Medulla oblongata (tissue), 1 donor: ENCODE data around the gene SRRD.

ENCODE experiments used
- DNase-seq: peaks from one replicate; pipeline ENCODE4 v3.0.0-alpha.2; 2015; ENCODE audit errors: extremely low spot score

SRRD gene

GRCh38 chr22:26483043-26483438 lies 636 bp upstream of the SRRD start:
- DNase-seq, result no peak

GRCh38 chr22:26484360-26484706 lies 656 bp downstream of the SRRD start:
- no peak for DNase-seq

GRCh38 chr22:26485013-26485412 lies 1.3 kb downstream of the SRRD start:
- DNase-seq, result no peak

- no peak for DNase-seq
Observed at GRCh38 chr22:26485806-26486390, 2.2 kb downstream of the SRRD start.

GRCh38 chr22:26486394-26486793 lies 2.7 kb downstream of the SRRD start:
- DNase-seq, result no peak

GRCh38 chr22:26487996-26488395 lies 4.3 kb downstream of the SRRD start:
- DNase-seq, result no peak

- DNase-seq, result no peak
Observed at GRCh38 chr22:26489447-26490036, 5.9 kb downstream of the SRRD start.

GRCh38 chr22:26492220-26492619 lies 8.5 kb downstream of the SRRD start:
- no peak for DNase-seq

GRCh38 chr22:26494506-26494905 lies 10.8 kb downstream of the SRRD start:
- no peak for DNase-seq

- no peak for DNase-seq
Observed at GRCh38 chr22:26496456-26496855, 12.8 kb downstream of the SRRD start.

- DNase-seq, result no peak
Observed at GRCh38 chr22:26499188-26499703, 15.6 kb downstream of the SRRD start.

- DNase-seq, result no peak
Observed at GRCh38 chr22:26501996-26502395, 18.3 kb downstream of the SRRD start.

GRCh38 chr22:26502688-26503561 lies 19.2 kb downstream of the SRRD start:
- DNase-seq, result peak; percentile 63

- no peak for DNase-seq
Observed at GRCh38 chr22:26503758-26504157, 20.1 kb downstream of the SRRD start.

GRCh38 chr22:26508148-26508547 lies 24.5 kb downstream of the SRRD start:
- DNase-seq, result no peak

GRCh38 chr22:26512149-26512793 lies 28.6 kb downstream of the SRRD start, which contains the start of gene TFIP11:
Gene TFIP11 (minus strand): TSS chr22:26512473. CDS start chr22:26510272, 2,201 bp downstream.
- DNase-seq, result peak; percentile 94

- DNase-seq, result no peak
Observed at GRCh38 chr22:26513838-26514237, 30.2 kb downstream of the SRRD start.

- no peak for DNase-seq
Observed at GRCh38 chr22:26514419-26515161, 30.9 kb downstream of the SRRD start.

- no peak for DNase-seq
Observed at GRCh38 chr22:26515931-26516330, 32.3 kb downstream of the SRRD start.

- no peak for DNase-seq
Observed at GRCh38 chr22:26516503-26516902, 32.8 kb downstream of the SRRD start.

GRCh38 chr22:26517429-26517828 lies 33.8 kb downstream of the SRRD start:
- no peak for DNase-seq
